NCI-H1436 treated with DMSO at 0.1 percent for 48 hours (cell line): Measurements from ENCODE around the gene IL32.
A peak's percentile ranks its signal among the peaks of the same experiment; 100 is the strongest.
"Not testable (repeated sequence)": the region's sequence is repeated elsewhere in the genome, so short reads cannot be mapped to it uniquely, and the experiment has no call there.

ENCODE experiments used
- DNase-seq: peaks from one replicate; lab custom pipeline; 2025; lab: John Stamatoyannopoulos, UW

The IL32 gene

DNA sequence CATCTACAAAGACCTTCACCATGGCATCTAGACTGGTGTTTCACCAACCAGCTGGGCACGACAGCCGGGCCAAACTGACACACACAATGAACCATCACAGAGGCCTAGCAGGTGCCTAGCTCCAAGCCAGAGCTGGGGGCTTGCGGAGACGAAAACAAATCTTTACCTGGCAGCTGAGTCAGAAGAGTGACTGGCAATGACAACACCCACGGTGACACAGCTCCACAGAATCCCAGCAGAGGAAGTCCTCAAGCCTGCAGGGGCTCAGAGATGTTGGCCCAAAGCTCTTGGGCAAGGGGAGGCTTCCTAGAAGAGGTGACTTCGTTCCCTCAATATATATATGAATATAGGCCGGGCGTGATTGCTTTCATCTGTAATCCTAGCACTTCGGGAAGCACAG, 13.9 kb upstream of the IL32 start:
- DNase-seq, result no peak

DNA sequence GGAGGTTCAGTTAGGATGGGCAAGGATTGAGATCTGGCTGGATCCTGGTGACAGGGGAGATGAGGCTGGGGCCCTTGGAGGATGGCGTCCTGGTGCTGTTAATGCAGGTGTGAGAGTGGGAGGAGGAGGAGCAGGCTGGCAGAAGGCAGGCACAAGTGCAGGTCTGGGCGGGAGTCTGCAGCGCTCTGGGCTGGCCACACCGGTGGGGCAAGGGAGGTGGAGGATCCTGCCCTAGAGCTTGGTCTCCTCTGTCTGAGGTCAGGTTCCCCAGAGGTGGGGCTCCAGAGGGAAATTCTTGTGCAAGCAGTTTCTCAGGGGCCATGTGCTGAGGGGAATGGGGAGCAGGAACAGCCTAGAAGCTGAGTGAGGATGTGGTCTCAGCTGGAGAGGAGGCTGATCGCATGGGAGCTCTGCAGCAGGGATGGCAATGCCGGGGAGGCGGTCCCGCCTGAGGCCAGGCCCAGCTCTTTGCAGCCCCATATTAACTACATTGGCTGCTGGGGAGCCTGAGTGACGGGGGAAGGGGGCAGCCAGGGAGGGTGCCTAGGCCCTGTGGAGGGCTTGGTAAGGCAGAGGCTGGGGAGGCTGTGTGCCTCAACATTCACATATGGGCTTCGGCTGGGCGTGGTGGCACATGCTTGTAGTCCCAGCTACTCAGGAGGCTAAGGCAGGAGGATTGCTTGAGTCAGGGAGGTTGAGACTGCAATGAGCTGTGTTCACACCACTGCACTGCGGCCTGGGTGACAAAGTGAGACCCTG, 12.7 kb upstream of the IL32 start:
- DNase-seq, result not testable (repeated sequence)

DNA sequence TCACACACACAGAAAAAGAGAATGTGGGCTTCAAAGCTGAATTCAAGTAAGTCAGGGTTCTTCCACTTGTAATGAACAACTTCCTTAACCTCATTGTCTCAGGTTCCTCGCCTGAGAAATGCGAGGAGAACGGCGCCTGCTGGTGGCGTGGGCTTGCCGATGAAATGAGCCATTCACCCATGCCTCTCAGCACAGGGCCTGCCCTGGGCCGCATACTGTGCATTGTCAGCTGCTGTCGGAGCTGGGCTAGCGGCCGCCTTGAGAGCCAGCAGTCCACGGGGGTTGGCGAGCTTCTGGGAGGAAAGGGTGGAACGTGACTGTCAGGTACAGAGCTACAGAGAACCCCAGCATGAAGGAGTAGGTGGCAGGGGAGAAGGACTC, 12.1 kb upstream of the IL32 start:
- DNase-seq, result not testable (repeated sequence)

DNA sequence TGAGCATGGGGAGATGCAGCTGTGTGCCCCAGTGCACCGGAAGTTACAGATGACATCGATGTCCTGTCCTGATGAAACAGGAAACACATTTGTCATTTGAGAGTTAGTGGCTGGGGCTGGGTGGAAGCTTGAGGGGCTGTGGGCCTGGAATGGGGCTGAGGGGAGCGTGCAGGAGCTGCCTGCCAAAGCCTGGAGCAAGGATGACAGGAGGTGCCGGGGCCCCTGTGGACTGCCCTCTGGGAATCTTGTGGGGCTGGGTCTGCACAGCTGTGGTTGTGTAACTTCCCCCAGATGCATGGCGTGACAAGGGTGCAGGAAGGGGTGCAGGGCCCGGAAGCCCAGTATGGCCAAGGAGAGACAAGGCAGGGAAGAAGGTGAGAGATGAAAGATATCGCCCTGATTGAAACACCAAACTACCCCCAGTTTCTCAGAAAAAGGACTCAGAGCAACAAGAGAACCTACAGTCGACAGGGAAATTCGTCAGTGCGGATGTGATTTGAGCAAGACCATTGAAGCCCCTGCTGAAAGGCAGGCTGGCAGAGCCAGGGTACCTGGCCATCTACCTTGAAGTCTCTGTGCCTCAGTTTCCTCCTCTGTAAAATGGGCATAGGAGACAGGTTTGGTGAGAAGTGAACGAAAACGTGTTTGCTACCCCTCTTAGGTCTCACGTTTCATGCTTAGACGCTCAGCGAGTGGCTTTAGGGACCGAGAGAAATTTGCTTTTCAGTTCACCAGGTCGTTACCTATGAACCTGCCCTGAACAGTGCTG, 10.3 kb upstream of the IL32 start:
- no peak for DNase-seq

DNA sequence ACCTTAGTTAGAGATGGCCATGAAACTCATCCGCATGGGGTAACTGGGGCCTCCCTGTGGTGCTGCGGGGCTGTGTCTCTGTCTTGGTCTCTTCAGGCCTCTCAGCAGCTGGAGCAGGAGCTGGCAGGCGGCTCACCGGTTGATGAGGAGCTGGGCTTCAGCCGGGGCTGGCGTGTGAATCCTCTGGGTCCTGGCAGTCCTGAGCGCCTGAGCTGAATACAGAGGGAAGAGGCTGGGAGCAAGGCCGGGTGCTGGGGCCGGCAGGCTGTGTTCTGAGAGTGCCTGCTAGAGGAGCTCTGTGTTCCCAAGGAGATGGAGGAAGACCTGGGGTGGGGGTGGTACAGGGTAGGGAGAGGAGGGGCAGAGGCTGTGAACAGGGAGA, 9.7 kb upstream of the IL32 start:
- DNase-seq, result not testable (repeated sequence)

DNA sequence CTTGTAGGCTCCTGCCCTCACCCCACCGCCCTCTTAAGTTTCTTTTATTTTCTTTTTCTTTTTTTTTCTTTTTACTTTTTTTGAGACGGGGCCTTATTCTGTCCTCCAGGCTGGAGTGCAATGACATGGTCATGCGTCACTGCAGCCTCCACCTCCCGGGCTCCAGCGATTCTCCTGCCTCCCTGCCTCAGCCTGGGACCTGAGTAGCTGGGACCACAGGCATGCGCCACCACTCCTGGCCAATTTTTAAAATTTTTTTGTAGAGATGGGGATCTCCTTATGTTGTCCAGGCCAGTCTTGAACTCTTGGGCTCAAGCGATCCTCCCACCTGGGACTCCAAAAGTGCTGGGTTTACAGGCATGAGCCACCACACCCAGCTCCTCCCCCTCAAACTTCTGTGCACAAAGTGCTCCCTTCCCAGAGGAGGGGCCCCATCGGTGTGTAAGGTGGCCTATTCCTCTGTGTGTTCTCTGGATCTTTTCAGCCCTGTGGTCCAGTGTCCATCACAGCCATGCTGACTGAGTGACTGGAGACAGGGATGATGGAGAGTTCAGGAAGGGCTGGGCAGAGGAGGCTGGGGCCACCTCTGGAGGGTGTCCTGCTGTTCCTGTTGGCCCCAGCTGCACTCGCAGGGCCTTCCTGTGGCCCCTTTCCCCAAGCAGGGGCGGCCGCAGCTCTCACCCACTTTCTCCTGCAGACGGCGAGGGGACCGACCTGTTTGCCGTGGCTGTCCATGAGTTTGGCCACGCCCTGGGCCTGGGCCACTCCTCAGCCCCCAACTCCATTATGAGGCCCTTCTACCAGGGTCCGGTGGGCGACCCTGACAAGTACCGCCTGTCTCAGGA, 8.9 kb upstream of the IL32 start:
- DNase-seq, result no peak

DNA sequence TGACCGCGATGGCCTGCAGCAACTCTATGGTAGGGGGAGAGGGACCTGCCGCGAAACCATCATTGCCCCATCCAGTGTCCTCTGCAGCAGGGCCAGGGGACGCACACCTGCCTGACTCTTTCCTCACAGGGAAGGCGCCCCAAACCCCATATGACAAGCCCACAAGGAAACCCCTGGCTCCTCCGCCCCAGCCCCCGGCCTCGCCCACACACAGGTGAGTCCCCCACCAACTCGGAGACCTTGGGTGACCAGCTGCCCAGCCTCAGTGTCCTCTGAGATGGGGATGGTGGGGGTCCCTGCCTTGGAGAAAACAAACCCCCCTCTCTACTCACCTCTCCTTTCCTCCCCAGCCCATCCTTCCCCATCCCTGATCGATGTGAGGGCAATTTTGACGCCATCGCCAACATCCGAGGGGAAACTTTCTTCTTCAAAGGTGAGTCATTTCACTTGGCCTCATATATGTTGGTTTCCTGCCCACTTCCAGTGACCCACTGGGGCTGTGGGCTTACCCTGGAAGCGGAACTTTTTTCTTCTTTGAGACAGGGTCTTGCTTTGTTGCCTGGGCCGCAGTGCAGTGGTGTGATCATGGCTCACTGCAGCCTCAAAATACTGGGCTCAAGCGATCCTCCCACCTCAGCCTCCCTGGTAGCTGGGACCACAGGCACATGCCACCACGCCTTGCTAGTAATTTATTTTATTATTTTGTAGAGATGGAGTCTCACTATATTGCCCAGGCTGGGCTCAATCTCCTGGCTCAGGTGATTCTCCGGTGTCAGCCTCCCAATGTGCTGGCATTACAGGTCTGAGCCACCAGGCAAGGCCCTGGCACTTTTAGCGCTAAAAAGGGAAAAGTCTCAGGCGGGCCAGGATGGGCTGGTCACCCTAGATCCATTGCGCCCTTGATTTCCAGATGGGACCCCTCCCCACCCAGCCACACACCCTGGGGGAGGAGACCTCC, 8.0 kb upstream of the IL32 start:
- DNase-seq, result no peak

DNA sequence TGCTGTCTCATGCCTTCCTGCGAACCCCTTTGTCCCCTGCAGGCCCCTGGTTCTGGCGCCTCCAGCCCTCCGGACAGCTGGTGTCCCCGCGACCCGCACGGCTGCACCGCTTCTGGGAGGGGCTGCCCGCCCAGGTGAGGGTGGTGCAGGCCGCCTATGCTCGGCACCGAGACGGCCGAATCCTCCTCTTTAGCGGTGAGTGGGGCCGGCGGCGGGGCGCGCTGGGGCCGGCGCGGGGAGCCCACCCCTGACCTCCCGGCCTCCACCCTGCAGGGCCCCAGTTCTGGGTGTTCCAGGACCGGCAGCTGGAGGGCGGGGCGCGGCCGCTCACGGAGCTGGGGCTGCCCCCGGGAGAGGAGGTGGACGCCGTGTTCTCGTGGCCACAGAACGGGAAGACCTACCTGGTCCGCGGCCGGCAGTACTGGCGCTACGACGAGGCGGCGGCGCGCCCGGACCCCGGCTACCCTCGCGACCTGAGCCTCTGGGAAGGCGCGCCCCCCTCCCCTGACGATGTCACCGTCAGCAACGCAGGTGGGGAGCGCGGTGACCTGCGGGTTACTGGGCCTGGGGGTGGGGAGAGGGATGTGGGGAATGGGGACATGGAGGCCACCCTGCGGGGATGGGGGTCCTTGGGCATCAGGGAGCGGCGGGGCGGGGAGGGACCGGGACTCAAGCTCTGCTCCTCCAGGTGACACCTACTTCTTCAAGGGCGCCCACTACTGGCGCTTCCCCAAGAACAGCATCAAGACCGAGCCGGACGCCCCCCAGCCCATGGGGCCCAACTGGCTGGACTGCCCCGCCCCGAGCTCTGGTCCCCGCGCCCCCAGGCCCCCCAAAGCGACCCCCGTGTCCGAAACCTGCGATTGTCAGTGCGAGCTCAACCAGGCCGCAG, 7.1 kb upstream of the IL32 start:
- DNase-seq, result no peak

DNA sequence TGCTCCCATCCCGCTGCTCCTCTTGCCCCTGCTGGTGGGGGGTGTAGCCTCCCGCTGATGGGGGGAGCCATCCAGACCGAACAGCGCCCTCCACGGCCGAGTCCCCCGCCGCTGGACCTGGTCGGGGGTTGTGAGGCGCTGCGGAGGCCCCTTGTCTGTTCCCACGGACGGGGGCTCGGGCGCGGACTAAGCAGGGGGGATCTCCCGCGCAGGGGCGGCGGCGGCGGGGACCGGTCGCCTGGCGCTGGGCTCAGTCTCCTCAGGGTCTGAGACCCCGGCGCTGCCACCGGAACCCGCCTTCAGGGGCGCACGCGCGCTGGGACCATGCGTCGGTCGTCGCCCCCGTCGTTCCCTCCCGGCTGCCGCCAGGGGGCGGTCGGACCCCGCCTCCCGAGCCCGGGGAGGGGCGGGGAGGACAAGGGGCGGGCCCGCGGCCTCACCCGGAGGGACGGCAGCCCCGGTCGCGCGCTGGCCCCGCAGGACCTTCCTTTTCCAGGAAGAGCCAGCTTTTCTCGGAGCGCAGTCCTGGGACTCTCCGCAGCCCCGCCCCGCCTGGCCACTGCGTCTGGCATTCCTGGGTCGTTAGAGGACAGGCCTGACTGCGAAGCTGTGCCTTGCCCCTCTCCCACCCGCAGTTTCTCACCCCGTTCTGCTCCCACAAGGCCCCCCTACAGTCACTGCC, 6.3 kb upstream of the IL32 start:
- DNase-seq, result peak; percentile 32

DNA sequence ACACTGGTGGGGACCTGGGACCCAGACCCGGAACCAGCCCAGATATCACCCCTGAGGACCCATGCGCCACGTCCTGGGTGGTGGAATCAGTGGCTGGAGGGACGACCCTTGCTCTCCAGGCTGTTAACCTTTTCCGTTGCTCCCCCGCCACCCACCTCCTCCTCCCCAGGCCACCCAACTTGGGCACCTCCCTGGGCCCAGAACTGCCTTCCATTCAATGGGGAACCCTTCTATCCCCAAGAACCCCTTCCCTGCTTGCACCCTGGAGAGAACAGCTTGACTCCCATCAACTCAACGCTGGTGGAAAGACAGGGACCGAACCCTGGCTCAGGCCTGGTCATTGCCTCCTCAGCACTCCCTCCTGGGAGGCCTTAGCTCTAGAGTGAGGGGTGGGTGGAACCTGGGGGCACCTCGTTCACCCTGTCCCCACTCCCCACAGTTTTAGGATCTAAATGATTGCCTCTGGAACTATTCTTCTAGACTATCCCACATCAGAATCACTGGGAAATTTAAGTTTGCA, 5.7 kb upstream of the IL32 start:
- DNase-seq, result no peak

DNA sequence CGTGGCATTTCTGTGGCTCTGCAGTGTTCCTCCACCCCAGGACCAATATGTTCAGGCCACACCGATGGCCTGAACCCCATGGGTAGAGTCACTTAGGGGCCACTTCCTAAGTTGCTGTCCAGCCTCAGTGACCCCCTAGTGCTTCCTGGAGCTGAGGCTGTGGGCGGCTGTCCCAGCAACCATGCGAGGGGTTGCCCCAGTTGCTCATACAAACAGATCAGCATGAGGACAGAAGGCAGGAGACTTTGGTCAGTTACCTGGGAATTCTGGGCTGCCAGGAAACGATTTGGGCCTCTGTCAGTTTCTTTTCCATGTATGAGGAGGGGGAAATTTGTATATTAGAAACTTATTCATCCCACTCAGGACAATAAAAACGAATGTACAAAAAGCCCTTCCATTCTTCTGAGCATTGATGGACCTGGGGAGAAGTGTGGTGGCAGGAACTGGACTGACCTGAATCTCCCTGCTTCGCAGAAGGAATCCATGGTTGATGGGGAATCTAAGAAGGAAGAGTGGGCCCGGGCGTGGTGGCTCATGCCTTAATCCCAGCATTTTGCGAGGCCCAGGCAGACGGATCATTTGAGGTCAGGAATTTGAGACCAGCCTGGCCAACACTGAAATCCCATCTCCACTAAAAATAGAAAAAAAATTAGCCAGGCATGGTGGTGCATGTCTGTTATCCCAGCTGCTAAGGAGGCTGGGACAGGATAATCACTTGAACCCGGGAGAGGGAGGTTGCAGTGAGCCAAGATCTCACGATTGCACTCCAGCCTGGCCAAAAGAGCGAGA, 4.9 kb upstream of the IL32 start:
- no peak for DNase-seq

DNA sequence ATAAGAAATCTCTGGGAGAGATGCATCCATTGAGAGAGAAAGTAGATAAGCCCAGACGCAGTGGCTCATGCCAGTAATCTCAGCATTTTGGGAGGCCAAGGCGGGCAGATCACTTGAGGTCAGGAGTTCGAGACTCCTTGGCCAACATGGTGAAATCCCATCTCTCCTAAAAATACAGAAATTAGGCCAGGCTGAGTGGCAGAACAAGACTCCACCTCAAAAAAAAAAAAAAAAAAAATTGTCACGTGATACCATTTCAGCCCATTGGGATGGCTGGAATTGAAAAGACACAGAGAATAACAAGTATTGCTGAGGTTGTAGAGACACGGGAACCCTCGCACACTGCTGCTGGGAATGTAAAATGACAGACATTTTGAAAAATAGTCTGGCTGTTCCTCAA, 2.9 kb upstream of the IL32 start:
- DNase-seq, result no peak

DNA sequence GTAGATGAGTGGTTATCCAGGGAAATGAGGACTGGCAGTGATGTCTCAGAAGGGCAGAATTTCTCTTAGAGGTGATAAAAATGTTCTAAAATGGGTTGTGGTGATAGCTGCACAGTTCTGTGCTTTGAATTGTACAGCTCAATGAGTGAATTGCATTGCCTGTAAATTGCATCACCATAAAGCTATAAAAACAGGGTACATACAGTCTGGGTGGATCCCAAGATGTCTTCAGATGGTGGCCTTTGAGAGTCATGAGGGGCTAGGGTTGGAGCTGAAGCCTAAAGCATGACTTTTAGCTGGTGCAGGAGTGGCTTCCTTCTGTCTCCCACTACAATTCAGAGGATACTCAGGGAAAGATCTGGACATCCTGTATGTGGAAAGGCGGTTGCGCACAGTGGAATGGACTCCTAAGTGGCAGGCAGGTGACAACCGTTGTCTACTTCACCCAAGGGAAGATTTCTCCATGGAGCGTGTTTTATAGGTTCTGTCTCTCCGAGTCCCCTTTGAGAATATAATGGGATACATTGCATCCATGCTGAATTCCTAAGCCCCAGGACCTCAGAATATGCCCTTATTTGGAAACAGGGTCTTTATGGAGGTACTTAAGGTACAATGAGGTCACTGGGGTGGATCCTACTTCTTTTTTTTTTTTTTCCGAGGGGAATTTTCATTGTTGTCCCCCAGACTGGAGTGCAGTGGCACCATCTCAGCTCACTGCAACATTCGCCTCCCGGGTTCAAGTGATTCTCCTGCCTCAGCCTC, 1.6 kb upstream of the IL32 start:
- DNase-seq, result no peak

DNA sequence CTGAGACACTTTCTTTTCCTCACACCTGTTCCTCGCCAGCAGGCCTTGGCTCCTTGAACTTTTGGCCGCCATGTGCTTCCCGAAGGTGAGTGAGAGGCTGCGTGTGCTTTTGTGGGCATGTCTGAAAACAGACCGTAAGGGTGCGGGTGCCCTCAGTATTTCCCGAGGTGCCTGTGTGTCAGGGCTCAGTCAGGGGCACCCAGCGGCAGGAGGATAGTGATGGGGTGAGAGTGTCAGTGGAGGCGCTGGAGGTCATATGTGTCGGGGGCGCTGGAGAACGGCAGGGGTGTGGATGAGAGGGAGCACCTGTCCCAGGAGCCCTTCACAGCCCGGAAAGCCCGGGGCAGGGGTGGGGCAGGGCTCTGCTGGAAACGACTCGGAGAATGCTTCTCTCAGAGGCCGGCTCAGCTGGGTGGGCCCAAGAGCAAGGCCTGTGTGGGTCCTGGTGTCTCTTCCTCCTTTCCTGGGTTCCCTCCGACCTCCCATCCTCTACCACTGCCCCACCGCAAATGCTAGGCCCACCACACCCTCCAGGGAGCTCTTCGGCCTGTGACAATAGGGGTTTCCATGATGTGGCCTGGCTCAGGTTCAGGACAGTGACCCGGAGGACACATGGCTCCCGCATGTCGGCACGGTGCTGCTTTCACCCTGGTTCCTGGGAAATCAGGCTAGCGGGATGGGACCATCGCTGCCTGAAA, 451 bp downstream of the IL32 start:
- DNase-seq, result no peak

DNA sequence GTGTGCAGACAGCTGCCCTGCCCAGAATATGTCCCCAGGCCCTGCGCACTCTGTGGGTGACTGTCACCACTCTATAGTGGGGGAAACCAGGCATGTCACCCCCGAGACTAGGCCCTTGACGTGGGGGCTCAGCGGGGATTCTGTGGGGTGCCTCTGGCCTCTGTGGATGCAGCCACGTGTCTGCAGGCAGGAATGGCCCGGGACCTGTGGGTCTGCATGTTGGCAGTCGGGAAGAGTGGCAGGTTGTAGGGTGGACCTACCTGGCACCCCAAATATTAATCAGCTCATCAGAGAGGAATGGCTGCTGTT, 954 bp downstream of the IL32 start:
- DNase-seq, result no peak

DNA sequence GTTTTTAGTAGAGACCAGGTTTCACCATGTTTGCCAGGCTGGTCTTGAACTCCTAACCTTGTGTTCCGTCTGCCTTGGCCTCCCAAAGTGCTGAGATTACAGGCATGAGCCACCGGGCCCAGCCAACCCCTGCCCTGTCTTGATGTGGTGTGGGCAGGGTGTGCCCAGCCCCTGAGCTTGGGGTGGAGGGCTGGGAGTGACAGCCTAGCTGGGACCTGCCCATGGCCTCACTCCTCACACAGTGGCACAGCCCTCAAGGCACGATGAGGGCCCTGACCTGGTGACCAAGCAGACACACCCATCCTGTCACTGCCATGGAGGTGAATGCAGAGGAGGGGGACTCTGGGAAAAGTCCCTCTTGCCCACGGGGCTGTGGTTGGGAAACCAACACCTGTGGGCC, 3.0 kb downstream of the IL32 start:
- no peak for DNase-seq

DNA sequence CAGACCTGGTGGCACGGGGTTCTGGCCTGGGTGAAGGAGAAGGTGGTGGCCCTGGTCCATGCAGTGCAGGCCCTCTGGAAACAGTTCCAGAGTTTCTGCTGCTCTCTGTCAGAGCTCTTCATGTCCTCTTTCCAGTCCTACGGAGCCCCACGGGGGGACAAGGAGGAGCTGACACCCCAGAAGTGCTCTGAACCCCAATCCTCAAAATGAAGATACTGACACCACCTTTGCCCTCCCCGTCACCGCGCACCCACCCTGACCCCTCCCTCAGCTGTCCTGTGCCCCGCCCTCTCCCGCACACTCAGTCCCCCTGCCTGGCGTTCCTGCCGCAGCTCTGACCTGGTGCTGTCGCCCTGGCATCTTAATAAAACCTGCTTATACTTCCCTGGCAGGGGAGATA, 3.7 kb downstream of the IL32 start:
- not testable (repeated sequence) for DNase-seq

DNA sequence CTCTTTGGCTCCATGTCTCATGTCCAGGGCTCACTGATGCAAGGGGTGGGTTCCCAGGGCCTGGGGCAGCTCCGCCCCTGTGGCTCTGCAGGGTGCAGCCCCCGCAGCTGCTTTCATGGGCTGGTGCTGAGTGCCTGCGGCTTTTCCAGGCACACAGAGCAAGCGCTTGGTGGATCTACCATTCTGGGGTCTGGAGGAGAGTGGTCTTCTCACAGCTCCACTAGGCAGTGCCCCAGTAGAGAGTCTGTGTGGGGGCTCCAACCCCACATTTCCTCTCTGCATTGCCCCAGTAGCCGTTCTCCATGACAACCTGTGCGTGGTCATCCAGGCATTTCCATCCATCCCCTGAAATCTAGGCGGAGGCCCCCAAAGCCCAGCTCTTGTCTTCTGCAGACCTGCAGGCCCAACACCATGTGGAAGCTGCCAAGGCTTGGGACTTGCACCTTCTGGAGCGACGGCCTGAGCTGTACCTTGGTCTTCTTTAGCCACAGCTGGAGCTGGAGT, 5.2 kb downstream of the IL32 start:
- DNase-seq, result no peak
